GM23338 (cell line): Measurements from ENCODE around the gene GNG12. TPM values are rescaled to one million over a fixed set of nuclear protein-coding genes. Genes with fewer than 3 reads are reported as not detected.

ENCODE experiments used
- ATAC-seq: fragments of 200-7000 bp; cut with Tn5 transposase; 3 replicates; pipeline ENCODE4 v1.9.1; 2020
- DNase-seq: peaks from one replicate; pipeline ENCODE4 v3.0.0-alpha.2; 2015; ENCODE audit warnings: low spot score
- H2AFZ ChIP-seq: fragments of 200-600 bp; sonication (generic); 2 replicates; pipeline ENCODE4 v1.8.0; 2016; ENCODE audit warnings: antibody characterized with exemption, mild to moderate bottlenecking, moderate library complexity
- H3F3A ChIP-seq: fragments of 200-600 bp; sonication (generic); replicated peaks from 2 replicates; pipeline ENCODE4 v1.8.0; 2017; ENCODE audit warnings: antibody characterized with exemption, mixed run types, low read depth
- H3K27ac ChIP-seq: fragments of 200-600 bp; sonication (generic); 2 replicates; pipeline ENCODE4 v1.6.1; 2016; ENCODE audit warnings: low read depth
- H3K27me3 ChIP-seq: fragments of 200-600 bp; sonication (generic); 2 replicates; pipeline ENCODE4 v1.8.0; 2016; ENCODE audit warnings: mild to moderate bottlenecking, mixed run types, moderate library complexity; ENCODE audit not compliant: insufficient read depth
- H3K36me3 ChIP-seq: fragments of 200-600 bp; sonication (generic); 2 replicates; pipeline ENCODE4 v1.8.0; 2016; ENCODE audit warnings: mild to moderate bottlenecking; ENCODE audit not compliant: insufficient read depth
- H3K4me1 ChIP-seq: fragments of 200-600 bp; sonication (generic); 2 replicates; pipeline ENCODE4 v1.8.0; 2016; ENCODE audit warnings: mild to moderate bottlenecking, moderate library complexity; ENCODE audit not compliant: insufficient read depth
- H3K4me2 ChIP-seq: fragments of 200-600 bp; sonication (generic); 2 replicates; pipeline ENCODE4 v1.7.1; 2017; ENCODE audit warnings: mixed run types
- H3K4me3 ChIP-seq: fragments of 200-600 bp; sonication (generic); 2 replicates; pipeline ENCODE4 v1.6.1; 2016; ENCODE audit warnings: mixed run types
- H3K79me2 ChIP-seq: fragments of 200-600 bp; sonication (generic); replicated peaks from 2 replicates; pipeline ENCODE4 v1.8.0; 2017; ENCODE audit warnings: mild to moderate bottlenecking; ENCODE audit not compliant: insufficient read depth
- H3K9me2 ChIP-seq: fragments of 200-600 bp; sonication (generic); 2 replicates; pipeline ENCODE4 v1.8.0; 2017; ENCODE audit not compliant: insufficient read depth
- H4K20me1 ChIP-seq: fragments of 200-600 bp; sonication (generic); replicated peaks from 2 replicates; pipeline ENCODE4 v1.8.0; 2017; ENCODE audit warnings: mild to moderate bottlenecking; ENCODE audit not compliant: insufficient read depth
- H3K27ac Mint-ChIP-seq: 2 replicates; pipeline ENCODE4 v1.8.0; 2020; ENCODE audit warnings: inconsistent platforms, mild to moderate bottlenecking, moderate library complexity, mixed read lengths
- H3K27me3 Mint-ChIP-seq: 3 replicates; pipeline ENCODE4 v1.8.0; 2022; ENCODE audit warnings: low read depth, mild to moderate bottlenecking, moderate library complexity, mixed read lengths, inconsistent platforms; ENCODE audit not compliant: insufficient read depth, poor library complexity
- H3K36me3 Mint-ChIP-seq: 3 replicates; pipeline ENCODE4 v1.8.0; 2021; ENCODE audit warnings: low read depth, mild to moderate bottlenecking, inconsistent platforms, moderate library complexity, mixed read lengths
- H3K4me1 Mint-ChIP-seq: 3 replicates; pipeline ENCODE4 v1.8.0; 2020; ENCODE audit warnings: mild to moderate bottlenecking, inconsistent platforms, mixed read lengths
- H3K4me3 Mint-ChIP-seq: 3 replicates; pipeline ENCODE4 v1.8.0; 2021; ENCODE audit warnings: moderate library complexity, mild to moderate bottlenecking, inconsistent platforms, mixed read lengths
- H3K9me3 Mint-ChIP-seq: 3 replicates; pipeline ENCODE4 v1.8.0; 2020; ENCODE audit warnings: moderate library complexity, mild to moderate bottlenecking, inconsistent platforms, mixed read lengths
- CREB1 ChIP-seq: fragments of 250-450 bp; sonication (Bioruptor Pico); IDR thresholded peaks from 2 replicates; pipeline ENCODE4 v1.5.0; 2020; ENCODE audit warnings: low read depth, mild to moderate bottlenecking, moderate library complexity
- CTCF ChIP-seq, 2 experiments: fragments of 200-600 bp in 1 of 2; sonication (generic) in 1 of 2; conservative IDR thresholded peaks; 2 replicates each; pipeline versions ENCODE4 v1.5.1 to v1.6.1; 2016 to 2017; ENCODE audit warnings: antibody characterized with exemption in 2 of 2, low read depth in 2 of 2, mild to moderate bottlenecking in 2 of 2, moderate library complexity in 1 of 2
- ETS1 ChIP-seq: IDR thresholded peaks from 2 replicates; pipeline ENCODE4 v1.6.1; 2016; ENCODE audit warnings: antibody characterized with exemption
- EZH2phosphoT487 ChIP-seq: fragments of 200-600 bp; sonication (generic); IDR thresholded peaks from one replicate; pipeline ENCODE4 v1.8.1; 2018; ENCODE audit warnings: antibody characterized with exemption; ENCODE audit not compliant: unreplicated experiment
- JUNB ChIP-seq: IDR thresholded peaks from one replicate; pipeline ENCODE4 v1.6.1; 2016; ENCODE audit warnings: antibody characterized with exemption; ENCODE audit not compliant: unreplicated experiment
- REST ChIP-seq: IDR thresholded peaks from one replicate; pipeline ENCODE4 v1.6.1; 2018; ENCODE audit warnings: antibody characterized with exemption; ENCODE audit not compliant: unreplicated experiment
- STAT1 ChIP-seq: IDR thresholded peaks from one replicate; pipeline ENCODE4 v1.6.1; 2016; ENCODE audit warnings: antibody characterized with exemption; ENCODE audit not compliant: unreplicated experiment
- ZNF114 ChIP-seq: fragments of 250-450 bp; sonication (Bioruptor Pico); IDR thresholded peaks from 2 replicates; pipeline ENCODE4 v1.5.0; 2020; ENCODE audit warnings: mild to moderate bottlenecking, moderate library complexity
- ZNF331 ChIP-seq: fragments of 250-450 bp; sonication (Bioruptor Pico); IDR thresholded peaks from 2 replicates; pipeline ENCODE4 v1.5.0; 2020; ENCODE audit warnings: low read depth, mild to moderate bottlenecking, moderate library complexity
- ZNF462 ChIP-seq: fragments of 250-450 bp; sonication (Bioruptor Pico); IDR thresholded peaks from 2 replicates; pipeline ENCODE4 v1.5.0; 2020; ENCODE audit warnings: mild to moderate bottlenecking, moderate library complexity
- polyA plus RNA-seq: library from polyadenylated mRNA; unstranded; fragments of >200 nt; fragmentation: Nextera tagmentation; extraction: Ambion mirVana; gene quantifications from 2 replicates; pipeline ENCODE4 v1.2.1, GENCODE V29; 2016
- total RNA-seq: library from RNA; depleted of rRNA; stranded (reverse); fragments of >200 nt; shearing (Covaris generic); gene quantifications from 2 replicates; pipeline ENCODE4 v1.2.3, GENCODE V29; 2014

GNG12 gene
- total and polyA plus RNA-seq, 2 experiments from 2014 or later, result 13.4 to 33.0 TPM

GRCh38 chr1:67696708-67697107 lies 136.6 kb downstream of the GNG12 start:
- no peaks in the 10 kb centered on the region for H3F3A ChIP-seq
- no peak overlapping the region for H3K4me3 ChIP-seq
- no peak overlapping the region for H3K4me3 Mint-ChIP-seq
- H3K79me2 ChIP-seq, result no peaks in the 10 kb centered on the region
- no peaks in the 10 kb centered on the region for H3K9me2 ChIP-seq
- ATAC-seq (no peak), DNase-seq (no peak)
- peaks cover 9% of the 10 kb centered on the region for H3K27me3 Mint-ChIP-seq
- no peaks in the 10 kb centered on the region for H4K20me1 ChIP-seq
- TF ChIP-seq ZNF462 (CRISPR knock-in tag) (no peak), EZH2phosphoT487 (no peak), ZNF331 (no peak), STAT1 (no peak), JUNB (no peak), ZNF114 (no peak), REST (no peak), CREB1 (CRISPR knock-in tag) (no peak), CTCF (conservative IDR thresholded peaks at IDR 0.05; ENCODE audit: low read depth in 2 of 2) (no peak), ETS1 (no peak)
- peaks cover 5% of the 10 kb centered on the region; the same call in 1 of the 2 replicates for H3K4me1 ChIP-seq
- H3K4me1 Mint-ChIP-seq, result peaks cover 12% of the 10 kb centered on the region
- H3K9me3 Mint-ChIP-seq, result no peaks in the 10 kb centered on the region
- no peak overlapping the region for H3K4me2 ChIP-seq
- H3K27me3 ChIP-seq, result no peaks in the 10 kb centered on the region
- no peaks in the 10 kb centered on the region for H3K36me3 ChIP-seq
- no peak overlapping the region for H3K27ac ChIP-seq
- H3K27ac Mint-ChIP-seq, result no peak overlapping the region
- H3K36me3 Mint-ChIP-seq, result no peaks in the 10 kb centered on the region
- no peak overlapping the region for H2AFZ ChIP-seq
